Measurements from ENCODE around the gene MET.
"Not testable (repeated sequence)": the region's sequence is repeated elsewhere in the genome, so short reads cannot be mapped to it uniquely, and the experiment has no call there.

The MET gene

GRCh38 chr7:116754186-116754585 lies 82.2 kb downstream of the MET start:
- no peak for DNase-seq

- DNase-seq = no peak
Observed at GRCh38 chr7:116757283-116757682, 85.3 kb downstream of the MET start.

GRCh38 chr7:116759642-116760041 lies 87.6 kb downstream of the MET start:
- not testable (repeated sequence) for DNase-seq

GRCh38 chr7:116762971-116763370 lies 91.0 kb downstream of the MET start:
- no peak for DNase-seq

GRCh38 chr7:116763647-116764046 lies 91.7 kb downstream of the MET start:
- no peak for DNase-seq

DNA sequence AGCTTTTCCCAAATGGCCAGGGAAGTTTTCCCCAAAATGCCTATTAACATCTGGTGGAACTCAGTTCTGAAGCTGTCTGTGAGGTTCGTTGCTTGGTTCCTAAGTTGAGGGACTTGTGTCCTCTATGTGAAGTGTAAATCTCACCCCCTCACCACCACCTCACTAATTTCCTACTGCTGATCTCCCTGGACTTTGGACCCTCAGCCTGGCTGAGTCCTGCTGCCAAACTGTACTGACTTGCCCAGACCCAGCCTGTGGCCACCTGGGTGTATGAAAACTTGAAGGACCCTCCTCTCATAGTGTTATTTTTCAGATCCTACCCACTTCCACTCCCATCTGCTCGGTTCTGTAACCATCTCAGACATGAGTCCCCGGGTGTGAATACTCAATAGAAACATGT lies 94.9 kb downstream of the MET start:
- DNase-seq = no peak

GRCh38 chr7:116769546-116769945 lies 97.5 kb downstream of the MET start:
- DNase-seq = no peak

GRCh38 chr7:116770941-116771340 lies 98.9 kb downstream of the MET start:
- no peak for DNase-seq

GRCh38 chr7:116771640-116772039 lies 99.6 kb downstream of the MET start:
- DNase-seq = no peak

- no peak for DNase-seq
Observed at GRCh38 chr7:116772423-116772863, 100.4 kb downstream of the MET start.

DNA sequence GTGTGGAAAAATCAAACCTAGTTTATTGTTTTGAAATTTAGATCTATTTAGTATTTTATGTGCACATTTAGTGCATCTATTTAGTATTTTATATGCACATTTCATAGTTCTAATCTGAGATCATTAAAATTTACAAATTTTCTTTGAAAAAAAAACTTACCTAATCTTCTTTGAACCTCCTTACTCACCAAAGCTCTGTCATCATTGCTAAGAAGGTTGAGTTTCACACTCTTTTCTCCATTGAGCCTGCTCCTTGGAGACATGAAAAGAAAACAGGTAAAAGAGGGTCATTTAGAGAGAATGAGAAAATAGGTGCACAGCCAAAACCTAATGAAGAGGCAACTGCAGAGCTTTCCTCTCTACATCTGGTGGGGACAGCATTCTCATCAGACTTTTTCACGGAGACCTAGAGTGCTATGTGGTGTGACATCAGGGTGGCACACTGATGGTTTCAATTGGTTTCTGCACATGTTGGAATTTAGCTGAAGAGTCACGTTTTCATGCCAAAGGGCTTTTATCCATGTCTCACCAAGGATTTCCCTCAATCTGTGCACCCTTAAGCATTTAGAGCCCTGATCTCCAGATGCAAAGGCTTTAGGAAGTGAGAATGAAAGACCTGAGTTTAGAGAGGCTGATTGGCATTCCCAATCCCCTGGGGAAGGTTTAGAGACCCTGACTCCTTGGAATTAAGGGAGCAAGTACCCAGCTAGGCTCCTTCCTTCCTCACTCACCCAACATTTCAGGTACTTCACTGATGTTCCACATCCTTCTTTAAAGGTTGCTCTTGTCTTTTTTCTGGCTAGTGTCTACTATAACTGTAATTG lies 101.1 kb downstream of the MET start:
- no peak for DNase-seq

DNA sequence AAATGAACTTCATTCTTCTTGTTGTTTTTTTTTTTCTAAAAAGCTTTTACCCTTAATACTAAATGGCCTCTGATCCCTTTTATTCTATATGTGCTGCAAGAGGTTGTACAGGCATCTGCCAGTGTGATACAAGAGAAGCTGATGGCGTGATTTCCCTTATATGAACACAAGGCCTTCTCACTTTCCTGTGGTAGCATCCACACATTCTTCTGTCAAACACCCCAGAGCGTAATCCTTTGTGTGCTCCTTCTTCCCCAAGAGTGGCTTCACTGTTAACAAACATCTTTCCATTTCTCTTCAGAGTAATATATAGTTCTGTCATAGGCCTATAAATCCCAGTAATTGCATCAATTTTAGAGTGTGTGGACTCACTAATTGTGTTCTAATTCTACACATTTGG lies 104.0 kb downstream of the MET start:
- DNase-seq = no peak

DNA sequence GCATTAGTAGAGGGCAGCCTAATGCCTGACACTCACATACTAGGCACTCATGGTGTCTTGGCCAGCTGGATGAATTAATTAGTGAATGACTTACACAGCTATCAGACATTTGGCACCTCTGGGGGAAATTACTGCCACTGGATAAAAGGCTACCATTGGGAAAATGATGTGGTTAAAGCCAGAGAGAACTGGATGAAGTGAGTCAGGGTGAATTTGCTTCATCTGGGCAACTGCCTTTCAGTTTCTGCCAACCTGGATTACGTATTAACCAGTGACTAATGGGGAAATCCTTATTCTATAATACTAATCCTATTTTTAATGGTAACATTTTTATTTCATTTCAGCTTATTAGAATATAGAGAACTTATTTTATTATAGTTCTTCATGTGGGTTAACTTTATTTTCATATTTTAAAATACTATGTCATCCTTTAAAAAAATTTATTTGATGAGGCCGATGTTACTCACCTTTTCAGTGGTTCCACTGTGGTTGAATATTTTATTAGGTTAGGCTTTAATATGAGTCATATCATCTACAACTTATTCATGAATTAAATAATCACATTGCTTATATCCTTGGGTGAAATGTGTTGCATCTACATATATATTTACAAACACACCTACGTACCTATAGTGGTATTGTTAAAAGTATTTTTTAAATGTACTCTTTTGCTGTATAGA lies 104.8 kb downstream of the MET start:
- no peak for DNase-seq

DNA sequence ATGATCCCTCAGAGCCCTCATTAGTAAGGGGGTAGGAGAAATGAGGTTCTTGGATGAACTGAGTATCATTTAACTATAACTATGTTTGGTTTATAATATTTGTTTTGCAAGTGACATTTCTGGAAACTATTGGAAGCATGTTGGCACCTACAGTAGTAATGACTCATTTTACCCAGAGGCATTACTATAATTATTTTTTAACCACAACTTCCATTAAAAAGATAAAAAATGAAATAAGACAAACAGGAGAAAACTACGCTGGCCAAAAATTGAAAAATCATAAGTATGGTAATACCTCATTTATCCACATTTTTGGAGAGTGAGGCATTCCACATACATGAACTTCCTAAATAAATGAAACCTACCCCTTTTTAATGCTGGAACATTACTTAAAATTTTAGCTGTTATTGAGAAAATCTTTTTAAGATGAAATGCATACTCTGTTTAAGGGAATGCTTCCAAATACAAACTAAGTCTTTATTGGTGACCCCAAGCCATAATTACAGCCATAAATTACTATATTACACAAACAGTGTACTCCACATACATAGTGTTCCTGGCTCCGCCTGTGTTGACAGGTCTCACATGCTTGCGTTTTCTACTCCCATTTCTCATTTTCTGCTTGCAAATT lies 105.8 kb downstream of the MET start:
- DNase-seq = no peak

- DNase-seq = no peak
Observed at GRCh38 chr7:116779216-116779615, 107.2 kb downstream of the MET start.

DNA sequence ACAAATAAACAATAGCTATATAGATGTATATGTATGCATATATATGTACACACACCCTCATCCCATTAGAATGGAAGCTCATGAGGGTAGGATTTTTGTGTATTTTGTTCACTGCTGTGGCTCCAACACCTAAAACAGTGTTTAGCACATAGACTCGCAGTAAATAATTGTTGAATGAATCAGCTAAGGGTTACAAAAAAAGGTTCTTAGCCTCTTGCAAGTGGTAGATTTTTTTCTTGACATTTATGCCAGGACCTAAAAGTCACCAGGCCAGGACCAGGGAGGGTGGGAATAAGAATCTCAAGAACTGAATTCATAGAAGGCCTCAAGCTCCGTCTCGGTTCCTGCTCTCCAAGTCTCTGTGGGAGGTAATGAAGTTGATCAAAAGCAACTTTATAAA lies 107.9 kb downstream of the MET start:
- DNase-seq = no peak

GRCh38 chr7:116780521-116780920 lies 108.5 kb downstream of the MET start:
- no peak for DNase-seq

- DNase-seq = no peak
Observed at GRCh38 chr7:116780966-116781365, 109.0 kb downstream of the MET start.

GRCh38 chr7:116781584-116781983 lies 109.6 kb downstream of the MET start:
- no peak for DNase-seq

DNA sequence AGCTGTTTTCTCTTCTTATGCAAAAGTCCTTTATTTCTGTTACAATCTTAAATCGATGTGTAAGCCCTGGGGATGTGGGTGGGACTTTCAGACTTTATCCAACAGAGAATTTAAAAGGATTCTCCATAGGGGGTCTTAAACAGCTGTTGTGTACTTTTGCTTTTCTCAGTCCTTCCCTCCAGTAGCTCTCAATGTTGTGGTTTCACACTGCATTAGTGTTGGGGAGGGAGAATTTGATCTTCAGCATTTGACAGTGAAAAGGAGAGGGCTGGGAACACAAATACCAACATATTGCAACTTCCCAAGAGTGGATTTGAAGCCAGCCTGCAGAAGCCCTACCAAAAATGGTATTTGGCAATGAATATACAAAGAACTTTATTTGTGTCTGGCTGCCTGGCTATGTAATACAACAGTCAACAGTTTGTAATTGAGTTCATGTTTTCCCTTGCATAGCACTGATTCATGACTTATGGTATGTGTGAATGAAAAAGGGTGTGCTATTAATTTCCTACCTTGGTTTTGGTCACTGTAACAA lies 110.2 kb downstream of the MET start:
- DNase-seq = no peak

- no peak for DNase-seq
Observed at GRCh38 chr7:116783666-116784318, 111.8 kb downstream of the MET start.

DNA sequence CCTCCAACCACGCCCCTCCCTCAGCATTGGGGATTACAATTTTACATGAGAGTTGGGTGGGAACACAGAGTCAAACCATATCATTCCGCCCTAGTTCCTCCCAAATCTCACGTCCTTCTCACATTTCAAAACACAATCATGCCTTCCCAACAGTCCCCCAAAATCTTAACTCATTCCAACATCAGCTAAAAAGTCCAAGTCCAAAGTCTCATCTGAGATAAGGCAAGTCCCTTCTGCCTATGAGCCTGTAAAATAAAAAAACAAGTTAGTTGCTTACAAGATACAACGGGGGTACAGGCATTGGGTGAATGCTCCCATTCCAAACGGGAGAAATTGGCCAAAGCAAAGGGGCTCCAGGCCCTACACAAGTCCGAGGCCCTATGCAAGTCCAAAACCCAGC lies 112.7 kb downstream of the MET start:
- no peak for DNase-seq

GRCh38 chr7:116785843-116786242 lies 113.8 kb downstream of the MET start:
- DNase-seq = no peak

Data from GF-D8 (cell line).